NCI-H345 treated with DMSO at 0.1 percent for 48 hours (cell line): ENCODE data around the gene HMBS.
"Not testable (repeated sequence)": the region's sequence is repeated elsewhere in the genome, so short reads cannot be mapped to it uniquely, and the experiment has no call there.

ENCODE experiments used
- DNase-seq: peaks from one replicate; lab custom pipeline; 2025; ENCODE audit not compliant: unreplicated experiment; lab: John Stamatoyannopoulos, UW

Gene HMBS

DNA sequence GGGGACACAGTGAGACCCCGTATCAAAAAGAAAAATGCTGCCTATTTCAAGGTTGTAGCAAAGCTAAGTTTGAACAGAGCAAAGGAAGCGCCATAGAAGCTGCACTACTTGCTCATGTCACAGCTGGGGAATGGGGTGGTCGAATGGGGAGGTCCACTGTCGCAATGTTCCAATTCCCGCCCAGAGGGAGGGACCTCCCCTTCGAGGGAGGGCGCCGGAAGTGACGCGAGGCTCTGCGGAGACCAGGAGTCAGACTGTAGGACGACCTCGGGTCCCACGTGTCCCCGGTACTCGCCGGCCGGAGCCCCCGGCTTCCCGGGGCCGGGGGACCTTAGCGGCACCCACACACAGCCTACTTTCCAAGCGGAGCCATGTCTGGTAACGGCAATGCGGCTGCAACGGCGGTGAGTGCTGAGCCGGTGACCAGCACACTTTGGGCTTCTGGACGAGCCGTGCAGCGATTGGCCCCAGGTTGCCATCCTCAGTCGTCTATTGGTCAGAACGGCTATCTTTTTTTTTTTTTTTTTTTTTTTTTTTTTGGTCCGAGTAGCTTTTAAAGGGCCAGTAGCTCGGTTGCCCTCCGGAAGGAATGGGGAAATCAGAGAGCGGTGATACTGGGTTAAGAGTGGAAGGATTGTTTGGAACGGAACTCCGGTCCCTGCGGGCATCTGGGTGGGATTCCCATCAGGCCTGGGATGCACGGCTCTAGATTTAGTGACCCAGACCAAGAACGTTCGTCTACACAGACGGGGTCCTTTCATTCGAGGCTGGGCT lies at the start of gene HMBS:
TSS of gene HMBS (plus strand) at position 219 of the 774 bp plus-strand sequence. CDS start at position 372, 153 bp downstream.
- DNase-seq: peak; percentile 91

DNA sequence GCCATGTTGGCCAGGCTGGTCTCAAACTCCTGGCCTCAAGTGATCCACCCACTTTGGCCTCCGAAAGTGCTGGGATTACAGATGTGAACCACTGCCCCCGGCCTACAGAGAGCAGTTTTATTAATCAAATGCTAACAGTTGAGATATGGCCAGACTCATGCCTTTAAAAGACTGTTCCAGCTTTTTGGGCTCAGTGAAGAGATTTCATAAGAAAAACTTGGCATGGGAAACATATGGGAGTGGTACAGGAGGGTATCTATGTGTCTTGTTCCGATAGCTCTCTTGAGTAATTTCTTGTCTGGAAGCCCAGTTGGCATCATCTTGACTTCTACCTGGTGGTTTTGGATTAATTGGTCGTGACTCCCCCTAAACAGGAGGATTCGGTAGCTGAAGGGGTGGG lies 45.8 kb upstream of the HMBS start:
- no peak for DNase-seq

GRCh38 chr11:119039471-119039870 lies 45.2 kb upstream of the HMBS start:
- DNase-seq: not testable (repeated sequence)

- no peak for DNase-seq
Measured at GRCh38 chr11:119041821-119042514, 42.7 kb upstream of the HMBS start.

- no peak for DNase-seq
Measured at GRCh38 chr11:119042927-119043326, 41.8 kb upstream of the HMBS start.

- DNase-seq: no peak
Measured at GRCh38 chr11:119044708-119045107, 40.0 kb upstream of the HMBS start.

- DNase-seq: no peak
Measured at GRCh38 chr11:119046489-119046888, 38.2 kb upstream of the HMBS start.

DNA sequence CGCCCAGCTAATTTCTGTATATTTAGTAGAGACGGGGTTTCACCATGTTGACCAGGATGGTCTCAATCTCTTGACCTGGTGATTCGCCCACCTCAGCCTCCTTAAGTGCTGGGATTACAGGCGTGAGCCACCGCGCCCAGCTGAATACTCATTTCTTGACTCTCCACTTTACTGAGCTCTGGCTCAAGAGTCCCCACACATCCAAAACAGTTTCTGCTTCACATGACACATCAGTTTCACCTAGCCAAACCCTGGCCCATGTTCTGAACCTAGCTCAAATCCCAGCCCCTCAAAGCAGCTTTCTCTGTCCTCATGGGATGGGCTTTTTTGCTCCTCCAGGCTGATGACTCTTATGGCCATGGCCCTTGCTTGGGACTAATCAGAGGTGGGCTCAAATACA lies 37.5 kb upstream of the HMBS start:
- no peak for DNase-seq

DNA sequence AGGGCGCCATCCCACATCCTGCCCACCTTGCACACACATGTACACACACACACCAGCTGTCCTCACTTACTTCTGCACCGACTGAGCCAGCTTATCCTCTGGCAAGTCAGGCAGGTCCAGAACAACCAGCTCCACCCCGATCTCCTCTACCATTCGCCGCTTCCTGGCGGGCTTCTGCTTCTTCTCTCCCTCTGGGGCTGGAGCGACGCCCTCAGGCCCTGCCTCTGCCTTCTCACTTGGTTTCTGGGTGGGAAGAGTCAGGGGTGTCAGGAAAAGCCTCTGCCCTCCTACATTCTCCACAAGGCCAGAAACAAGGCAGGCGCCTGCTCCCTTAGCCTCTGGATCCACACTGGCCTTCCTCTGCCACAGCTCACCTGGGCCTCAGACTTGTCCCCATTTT lies 36.0 kb upstream of the HMBS start:
- no peak for DNase-seq

GRCh38 chr11:119049081-119049480 lies 35.6 kb upstream of the HMBS start:
- DNase-seq: no peak

DNA sequence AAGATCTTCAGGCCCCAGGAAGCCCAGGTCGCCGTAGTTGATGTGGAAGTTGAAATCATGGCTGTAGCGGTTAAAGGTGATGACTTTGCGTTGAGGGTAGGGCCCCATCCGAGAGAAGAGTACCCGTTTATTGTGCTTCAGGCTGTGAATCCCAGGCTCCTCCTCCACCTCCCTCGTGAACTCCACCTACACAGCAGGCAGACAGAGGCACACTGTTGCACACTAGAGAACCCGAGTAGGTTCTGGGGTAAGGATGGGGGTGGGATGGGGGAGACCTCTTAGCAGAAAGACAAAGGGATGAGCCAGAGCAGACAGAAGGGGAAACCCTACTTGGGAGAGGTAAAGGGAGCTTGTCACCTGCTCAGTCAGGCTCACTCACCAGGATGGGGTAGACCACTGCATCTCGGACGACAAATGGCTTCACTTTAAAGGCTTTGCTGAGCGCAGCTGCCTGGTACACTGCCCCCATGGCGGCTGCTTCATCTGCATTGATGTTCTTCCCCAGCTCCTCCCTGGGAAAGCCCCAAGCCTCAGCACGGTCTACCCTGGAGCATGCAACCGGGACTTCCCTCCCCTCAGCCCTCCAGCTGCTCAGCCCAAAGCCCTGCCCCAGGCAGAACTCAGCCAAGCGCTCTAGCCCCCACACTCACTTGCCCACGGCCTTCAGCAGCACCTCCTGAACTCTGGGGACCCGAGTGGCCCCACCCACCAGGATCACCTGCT lies 33.1 kb upstream of the HMBS start:
- DNase-seq: no peak

GRCh38 chr11:119052163-119052814 lies 32.4 kb upstream of the HMBS start:
- DNase-seq: no peak

GRCh38 chr11:119054418-119054817 lies 30.3 kb upstream of the HMBS start:
- DNase-seq: no peak

DNA sequence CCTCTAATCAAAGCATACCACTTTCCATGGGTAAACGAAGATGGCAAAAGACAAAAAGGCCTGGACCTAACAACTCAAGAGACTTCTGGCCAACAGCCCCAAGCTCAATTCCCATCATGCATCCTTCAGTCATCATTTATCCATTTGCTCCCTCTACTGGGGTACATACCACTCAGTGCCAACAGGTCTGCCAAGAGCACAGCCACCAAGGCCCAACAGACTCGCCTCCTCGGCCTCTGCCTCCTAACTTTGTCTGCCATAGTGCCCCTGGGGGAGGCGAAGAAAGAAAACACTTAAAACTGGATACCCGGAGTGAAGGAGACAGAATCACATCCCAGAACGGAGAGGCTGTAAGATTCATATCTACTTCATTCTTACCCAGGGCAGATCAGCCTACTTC lies 28.8 kb upstream of the HMBS start:
- DNase-seq: no peak

- DNase-seq: no peak
Measured at GRCh38 chr11:119056421-119056999, 28.2 kb upstream of the HMBS start.

DNA sequence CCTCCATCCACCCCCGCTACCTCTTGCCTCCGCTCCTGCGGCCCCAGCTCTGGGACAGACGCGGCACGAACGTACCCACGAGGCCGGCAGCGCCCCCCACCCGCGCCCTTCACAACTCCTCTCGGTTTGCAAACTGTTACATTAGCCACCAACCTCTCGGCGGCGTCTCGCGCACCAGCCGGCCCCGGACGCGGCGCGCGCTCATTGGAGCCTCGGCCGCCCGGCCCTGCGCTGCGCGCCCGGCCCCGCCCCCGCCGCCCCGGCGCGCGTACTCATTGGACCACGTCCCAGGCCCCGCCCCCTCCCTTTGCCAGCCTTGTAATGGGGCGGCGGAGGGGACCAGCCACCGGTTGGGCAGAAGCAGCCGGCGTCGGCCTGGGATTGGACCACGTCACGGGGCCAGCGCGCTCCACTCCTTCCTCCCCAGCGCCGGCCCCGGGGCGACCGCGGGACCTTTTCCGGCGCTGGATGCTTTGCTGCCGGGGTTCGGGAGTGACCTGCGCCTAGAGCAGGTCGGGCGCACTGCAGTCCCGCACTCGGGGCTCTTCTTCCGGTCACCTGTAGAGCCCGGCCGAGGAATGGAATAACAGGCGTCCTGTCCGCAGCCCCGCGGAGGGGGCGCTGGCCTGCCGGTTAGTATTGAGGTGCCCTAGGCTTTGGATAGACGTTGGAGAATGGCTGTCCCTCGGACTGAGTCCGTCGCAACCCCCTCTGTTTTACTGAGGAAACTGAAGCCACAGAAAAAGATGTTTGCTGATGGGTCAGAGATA lies 27.5 kb upstream of the HMBS start, which contains the start of gene HYOU1:
TSS of gene HYOU1 (minus strand) at position 206 of the 770 bp plus-strand sequence. CDS start 1,045 bp downstream, outside the sequence.
- DNase-seq: peak; percentile 91

DNA sequence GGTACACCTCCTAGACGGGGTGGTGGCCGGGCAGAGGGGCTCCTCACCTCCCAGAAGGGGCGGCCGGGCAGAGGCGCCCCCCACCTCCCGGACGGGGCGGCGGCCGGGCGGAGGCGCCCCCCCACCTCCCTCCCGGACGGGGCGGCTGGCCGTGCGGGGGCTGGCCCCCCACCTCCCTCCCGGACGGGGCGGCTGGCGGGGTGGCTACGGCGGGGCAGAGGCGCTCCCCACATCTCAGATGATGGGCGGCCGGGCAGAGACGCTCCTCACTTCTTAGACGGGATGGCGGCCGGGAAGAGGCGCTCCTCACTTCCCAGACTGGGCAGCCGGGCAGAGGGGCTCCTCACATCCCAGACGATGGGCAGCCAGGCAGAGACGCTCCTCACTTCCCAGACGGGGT lies 25.6 kb upstream of the HMBS start:
- not testable (repeated sequence) for DNase-seq

GRCh38 chr11:119061256-119061655 lies 23.4 kb upstream of the HMBS start:
- DNase-seq: no peak

DNA sequence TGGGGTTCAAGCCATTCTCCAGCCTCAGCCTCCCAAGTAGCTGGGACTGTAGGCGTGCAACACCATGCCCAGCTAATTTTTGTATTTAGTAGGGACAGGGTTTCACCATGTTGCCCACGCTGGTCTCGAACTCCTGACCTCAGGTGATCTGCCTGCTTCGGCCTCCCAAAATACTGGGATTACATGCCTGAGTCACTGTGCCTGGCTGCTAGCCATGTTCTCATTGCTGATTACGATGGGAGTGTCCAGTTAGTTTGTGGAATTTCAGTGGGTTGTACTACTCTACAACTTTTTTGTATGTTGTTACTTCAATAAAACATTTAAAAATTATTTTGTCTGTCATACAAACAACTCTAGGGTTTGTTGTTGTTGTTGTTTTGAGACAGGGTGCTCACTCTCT lies 21.9 kb upstream of the HMBS start:
- no peak for DNase-seq

GRCh38 chr11:119065369-119065768 lies 19.3 kb upstream of the HMBS start:
- DNase-seq: no peak
